ENCODE results near the gene ALDH4A1.
"Not testable (repeated sequence)": the region's sequence is repeated elsewhere in the genome, so short reads cannot be mapped to it uniquely, and the experiment has no call there.

The ALDH4A1 gene

DNA sequence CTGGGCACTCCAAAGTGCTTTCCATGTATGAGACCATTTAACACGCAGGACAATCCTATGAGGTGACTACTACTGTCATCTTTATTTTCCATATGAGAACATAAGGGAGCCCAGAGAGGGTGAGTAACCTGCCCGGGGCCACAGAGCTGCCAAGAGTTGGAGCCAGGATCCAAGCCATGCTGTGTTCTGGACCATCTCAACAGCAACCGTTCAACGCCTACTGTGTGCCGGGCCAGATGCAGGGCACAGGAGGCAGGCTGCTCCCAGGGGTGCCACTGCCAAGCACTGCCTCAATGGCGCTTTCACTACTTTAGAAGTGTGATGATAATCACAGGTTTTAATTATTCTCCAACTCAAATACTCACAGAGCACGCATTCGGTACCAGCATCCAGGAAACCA lies 3.8 kb downstream of the ALDH4A1 start:
- Histone ChIP-seq H3K9me3 (ENCODE audit: insufficient read depth, low read length) (no peaks in the 10 kb centered on the region), H3K4me3 (ENCODE audit: low read length) (no peak overlapping the region), H2AFZ (ENCODE audit: low read depth, low read length) (no peak overlapping the region), H3K27ac (ENCODE audit: low read length) (no peak overlapping the region), H3K4me2 (ENCODE audit: low read length) (no peak overlapping the region), H3K27me3 (ENCODE audit: low read depth, low read length) (no peaks in the 10 kb centered on the region), H3K9ac (ENCODE audit: low read length) (no peak overlapping the region), H4K20me1 (ENCODE audit: insufficient read depth, low read length) (no peaks in the 10 kb centered on the region), H3K36me3 (replicated peaks; ENCODE audit: low read depth, low read length) (no peaks in the 10 kb centered on the region), H3K4me1 (ENCODE audit: low read length) (no peaks in the 10 kb centered on the region), H3K79me2 (ENCODE audit: low read length) (no peaks in the 10 kb centered on the region)
- no peak for TF ChIP-seq EZH2phosphoT487 (IDR thresholded peaks at IDR 0.05; ENCODE audit: low read depth)
- TF ChIP-seq, protein P1, sequence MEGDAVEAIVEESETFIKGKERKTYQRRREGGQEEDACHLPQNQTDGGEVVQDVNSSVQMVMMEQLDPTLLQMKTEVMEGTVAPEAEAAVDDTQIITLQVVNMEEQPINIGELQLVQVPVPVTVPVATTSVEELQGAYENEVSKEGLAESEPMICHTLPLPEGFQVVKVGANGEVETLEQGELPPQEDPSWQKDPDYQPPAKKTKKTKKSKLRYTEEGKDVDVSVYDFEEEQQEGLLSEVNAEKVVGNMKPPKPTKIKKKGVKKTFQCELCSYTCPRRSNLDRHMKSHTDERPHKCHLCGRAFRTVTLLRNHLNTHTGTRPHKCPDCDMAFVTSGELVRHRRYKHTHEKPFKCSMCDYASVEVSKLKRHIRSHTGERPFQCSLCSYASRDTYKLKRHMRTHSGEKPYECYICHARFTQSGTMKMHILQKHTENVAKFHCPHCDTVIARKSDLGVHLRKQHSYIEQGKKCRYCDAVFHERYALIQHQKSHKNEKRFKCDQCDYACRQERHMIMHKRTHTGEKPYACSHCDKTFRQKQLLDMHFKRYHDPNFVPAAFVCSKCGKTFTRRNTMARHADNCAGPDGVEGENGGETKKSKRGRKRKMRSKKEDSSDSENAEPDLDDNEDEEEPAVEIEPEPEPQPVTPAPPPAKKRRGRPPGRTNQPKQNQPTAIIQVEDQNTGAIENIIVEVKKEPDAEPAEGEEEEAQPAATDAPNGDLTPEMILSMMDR (IDR thresholded peaks at IDR 0.05; ENCODE audit: low read depth, low read length) = no peak

DNA sequence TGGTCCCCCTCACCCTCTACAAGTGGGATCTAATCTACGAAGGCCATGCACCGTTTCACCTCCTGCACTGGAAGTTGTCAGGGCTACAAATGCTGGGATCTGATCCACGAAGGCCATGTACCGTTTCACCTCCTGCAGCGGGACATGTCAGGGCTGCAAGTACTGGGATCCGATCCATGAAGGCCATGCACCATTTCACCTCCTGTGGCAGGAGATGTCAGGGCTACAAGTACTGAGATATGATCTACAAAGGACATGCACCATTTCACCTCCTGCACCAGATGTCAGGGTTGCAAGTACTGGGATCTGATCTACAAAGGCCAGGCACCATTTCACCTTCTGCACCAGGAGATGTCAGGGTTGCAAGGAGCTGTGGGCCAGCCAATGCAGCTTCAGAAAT lies 7.0 kb downstream of the ALDH4A1 start:
- Histone ChIP-seq H3K27ac (ENCODE audit: low read length) (no peak overlapping the region), H3K4me2 (ENCODE audit: low read length) (no peak overlapping the region), H2AFZ (ENCODE audit: low read depth, low read length) (no peak overlapping the region), H3K9ac (ENCODE audit: low read length) (no peak overlapping the region), H4K20me1 (ENCODE audit: insufficient read depth, low read length) (no peaks in the 10 kb centered on the region), H3K36me3 (replicated peaks; ENCODE audit: low read depth, low read length) (no peaks in the 10 kb centered on the region), H3K79me2 (ENCODE audit: low read length) (no peaks in the 10 kb centered on the region), H3K9me3 (ENCODE audit: insufficient read depth, low read length) (no peaks in the 10 kb centered on the region), H3K27me3 (ENCODE audit: low read depth, low read length) (no peaks in the 10 kb centered on the region), H3K4me1 (ENCODE audit: low read length) (no peaks in the 10 kb centered on the region), H3K4me3 (ENCODE audit: low read length) (no peak overlapping the region)
- no peak for TF ChIP-seq EZH2phosphoT487 (IDR thresholded peaks at IDR 0.05; ENCODE audit: low read depth)
- TF ChIP-seq, protein P1 (IDR thresholded peaks at IDR 0.05; ENCODE audit: low read depth, low read length) = no peak

DNA sequence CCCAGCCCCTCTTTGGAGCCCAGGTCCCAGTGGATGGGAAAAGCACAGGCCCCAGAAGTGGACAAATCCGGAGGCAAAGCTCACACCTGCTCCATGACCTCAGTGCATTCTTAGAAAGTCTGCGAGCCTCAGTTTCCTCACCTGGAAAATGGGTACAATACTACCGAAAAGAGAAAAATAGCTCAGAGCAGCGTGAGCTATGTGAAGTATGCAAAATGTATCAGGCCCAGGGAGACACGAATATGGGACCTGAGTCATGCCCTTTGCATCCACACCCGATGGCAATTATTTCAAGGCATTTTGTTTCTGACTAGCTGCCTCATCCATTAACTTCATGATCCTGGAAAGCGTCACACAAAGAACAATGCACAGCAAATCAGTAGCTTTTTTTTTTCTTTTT lies 9.2 kb downstream of the ALDH4A1 start:
- Histone ChIP-seq H3K4me3 (ENCODE audit: low read length) (no peak overlapping the region), H3K27me3 (ENCODE audit: low read depth, low read length) (no peaks in the 10 kb centered on the region), H2AFZ (ENCODE audit: low read depth, low read length) (no peak overlapping the region), H3K9ac (ENCODE audit: low read length) (no peak overlapping the region), H3K4me2 (ENCODE audit: low read length) (no peak overlapping the region), H3K36me3 (replicated peaks; ENCODE audit: low read depth, low read length) (no peaks in the 10 kb centered on the region), H3K4me1 (ENCODE audit: low read length) (no peaks in the 10 kb centered on the region), H3K79me2 (ENCODE audit: low read length) (no peaks in the 10 kb centered on the region), H3K9me3 (ENCODE audit: insufficient read depth, low read length) (no peaks in the 10 kb centered on the region), H4K20me1 (ENCODE audit: insufficient read depth, low read length) (no peaks in the 10 kb centered on the region), H3K27ac (ENCODE audit: low read length) (no peak overlapping the region)
- TF ChIP-seq, protein P1 (IDR thresholded peaks at IDR 0.05; ENCODE audit: low read depth, low read length) = no peak
- no peak for TF ChIP-seq EZH2phosphoT487 (IDR thresholded peaks at IDR 0.05; ENCODE audit: low read depth)

DNA sequence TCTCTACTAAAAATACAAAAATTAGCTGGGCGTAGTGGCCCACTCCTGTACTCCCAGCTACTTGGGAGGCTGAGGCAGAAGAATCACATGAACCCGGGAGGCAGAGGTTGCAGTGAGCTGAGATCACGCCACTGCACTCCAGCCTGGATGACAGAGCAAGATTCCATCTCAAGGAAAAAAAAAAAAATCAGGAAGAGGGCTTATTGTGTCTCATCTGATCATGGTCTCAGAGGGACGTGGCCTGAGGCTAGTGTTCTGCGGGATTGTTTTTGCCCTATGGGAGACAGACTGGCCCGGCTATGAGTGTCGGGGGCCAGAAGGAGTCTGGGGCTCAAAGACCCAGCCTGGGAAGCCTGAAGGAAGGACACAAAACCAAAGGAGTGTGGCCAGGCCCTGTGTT lies 10.5 kb downstream of the ALDH4A1 start:
- not testable (repeated sequence) for H3K9me3 ChIP-seq (ENCODE audit: insufficient read depth, low read length); H3K4me2 ChIP-seq (ENCODE audit: low read length); H3K36me3 ChIP-seq (replicated peaks; ENCODE audit: low read depth, low read length); H3K9ac ChIP-seq (ENCODE audit: low read length); H3K4me1 ChIP-seq (ENCODE audit: low read length); H3K79me2 ChIP-seq (ENCODE audit: low read length); H2AFZ ChIP-seq (ENCODE audit: low read depth, low read length); H3K27me3 ChIP-seq (ENCODE audit: low read depth, low read length); H3K4me3 ChIP-seq (ENCODE audit: low read length); H4K20me1 ChIP-seq (ENCODE audit: insufficient read depth, low read length); H3K27ac ChIP-seq (ENCODE audit: low read length)

DNA sequence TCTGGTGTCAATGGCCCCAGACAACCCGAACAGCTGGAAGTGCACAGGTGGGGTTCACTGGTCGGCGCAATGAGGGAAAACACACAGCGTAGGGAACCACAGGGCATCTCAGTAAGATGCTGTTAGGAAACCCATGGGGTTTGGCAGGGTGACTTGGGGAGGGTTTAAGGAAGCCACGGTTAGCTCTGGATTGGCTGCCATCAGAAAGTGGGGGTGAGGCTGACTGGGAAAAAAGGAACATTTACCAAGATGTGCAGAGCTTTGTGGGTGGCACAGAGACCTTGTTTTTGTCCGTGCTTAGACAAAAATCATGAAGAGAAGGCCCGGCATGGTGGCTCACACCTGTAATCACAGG lies 11.0 kb downstream of the ALDH4A1 start:
- H3K27ac ChIP-seq (ENCODE audit: low read length) = no peak overlapping the region
- no peaks in the 10 kb centered on the region for H3K4me1 ChIP-seq (ENCODE audit: low read length)
- no peaks in the 10 kb centered on the region for H3K9me3 ChIP-seq (ENCODE audit: insufficient read depth, low read length)
- H2AFZ ChIP-seq (ENCODE audit: low read depth, low read length) = no peak overlapping the region
- TF ChIP-seq, protein P1 (IDR thresholded peaks at IDR 0.05; ENCODE audit: low read depth, low read length) = no peak
- TF ChIP-seq EZH2phosphoT487 (IDR thresholded peaks at IDR 0.05; ENCODE audit: low read depth) = no peak
- no peaks in the 10 kb centered on the region for H3K36me3 ChIP-seq (replicated peaks; ENCODE audit: low read depth, low read length)
- no peak overlapping the region for H3K4me2 ChIP-seq (ENCODE audit: low read length)
- no peak overlapping the region for H3K4me3 ChIP-seq (ENCODE audit: low read length)
- no peaks in the 10 kb centered on the region for H3K79me2 ChIP-seq (ENCODE audit: low read length)
- H3K27me3 ChIP-seq (ENCODE audit: low read depth, low read length) = no peaks in the 10 kb centered on the region
- no peak overlapping the region for H3K9ac ChIP-seq (ENCODE audit: low read length)
- H4K20me1 ChIP-seq (ENCODE audit: insufficient read depth, low read length) = no peaks in the 10 kb centered on the region
